ENCODE measurements around the gene ACVR1. TPM values are rescaled to one million over a fixed set of nuclear protein-coding genes. Genes with fewer than 3 reads are reported as not detected.

ACVR1 gene
- total RNA-seq, 1 experiment from 2014 or later, result 27.6 TPM

- CTCF ChIA-PET, result no interaction called here
- ATAC-seq, result no peak
- Histone ChIP-seq H3K4me3 (ENCODE audit: low read depth in 2 of 2, low read length in 2 of 2) (no peak overlapping the region), H3K36me3 (ENCODE audit: control insufficient read depth, insufficient read depth, low read length) (no peaks in the 10 kb centered on the region), H3K9me3 (ENCODE audit: control insufficient read depth, insufficient read depth, low read depth, low read length) (no peaks in the 10 kb centered on the region), H3K4me1 (ENCODE audit: control insufficient read depth, insufficient read depth, low read length) (peaks cover 38% of the 10 kb centered on the region), H3K27me3 (ENCODE audit: control insufficient read depth, insufficient read depth, low read length) (no peaks in the 10 kb centered on the region), H3K27ac (ENCODE audit: low read length) (no peak overlapping the region)
- TF ChIP-seq POLR2AphosphoS5 (IDR thresholded peaks at IDR 0.05; ENCODE audit: low read depth, low read length) (no peak), SIN3A (IDR thresholded peaks at IDR 0.05; ENCODE audit: borderline replicate concordance, insufficient read depth, low read depth, low read length) (no peak), REST (IDR thresholded peaks at IDR 0.05; ENCODE audit: insufficient read depth in 1 of 2, low read depth in 2 of 2, low read length in 1 of 2) (no peak), TCF7L2 (IDR thresholded peaks at IDR 0.05; ENCODE audit: low read depth, low read length) (no peak)
- TF ChIP-seq, protein P1, sequence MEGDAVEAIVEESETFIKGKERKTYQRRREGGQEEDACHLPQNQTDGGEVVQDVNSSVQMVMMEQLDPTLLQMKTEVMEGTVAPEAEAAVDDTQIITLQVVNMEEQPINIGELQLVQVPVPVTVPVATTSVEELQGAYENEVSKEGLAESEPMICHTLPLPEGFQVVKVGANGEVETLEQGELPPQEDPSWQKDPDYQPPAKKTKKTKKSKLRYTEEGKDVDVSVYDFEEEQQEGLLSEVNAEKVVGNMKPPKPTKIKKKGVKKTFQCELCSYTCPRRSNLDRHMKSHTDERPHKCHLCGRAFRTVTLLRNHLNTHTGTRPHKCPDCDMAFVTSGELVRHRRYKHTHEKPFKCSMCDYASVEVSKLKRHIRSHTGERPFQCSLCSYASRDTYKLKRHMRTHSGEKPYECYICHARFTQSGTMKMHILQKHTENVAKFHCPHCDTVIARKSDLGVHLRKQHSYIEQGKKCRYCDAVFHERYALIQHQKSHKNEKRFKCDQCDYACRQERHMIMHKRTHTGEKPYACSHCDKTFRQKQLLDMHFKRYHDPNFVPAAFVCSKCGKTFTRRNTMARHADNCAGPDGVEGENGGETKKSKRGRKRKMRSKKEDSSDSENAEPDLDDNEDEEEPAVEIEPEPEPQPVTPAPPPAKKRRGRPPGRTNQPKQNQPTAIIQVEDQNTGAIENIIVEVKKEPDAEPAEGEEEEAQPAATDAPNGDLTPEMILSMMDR (IDR thresholded peaks at IDR 0.05), result no peak
- POLR2A ChIA-PET, result no interaction called here
- no peak for DNase-seq (ENCODE audit: low read depth, low spot score)
- intact Hi-C loops (cut with micrococcal nuclease; ENCODE audit: unreplicated experiment), result no loop called here
- no TSS peak for BruUV-seq (replicated peaks)
- in situ Hi-C loops (cut with HindIII; ENCODE audit: low pct_unique_long_range_greater_than_20kb, low sequenced_read_pairs), result no loop called here
These were observed 33.8 kb downstream of the ACVR1 start for GRCh38 chr2:157842106-157842879.

GRCh38 chr2:157841485-157841884 lies 34.6 kb downstream of the ACVR1 start:
- TF ChIP-seq, protein P1 (IDR thresholded peaks at IDR 0.05), result no peak
- TF ChIP-seq POLR2AphosphoS5 (IDR thresholded peaks at IDR 0.05; ENCODE audit: low read depth, low read length) (no peak), SIN3A (IDR thresholded peaks at IDR 0.05; ENCODE audit: borderline replicate concordance, insufficient read depth, low read depth, low read length) (no peak), TCF7L2 (IDR thresholded peaks at IDR 0.05; ENCODE audit: low read depth, low read length) (no peak)
- no peak overlapping the region; the same call in 1 of the 2 replicates for H3K27ac ChIP-seq (ENCODE audit: low read length)
- intact Hi-C loops (cut with micrococcal nuclease; ENCODE audit: unreplicated experiment), result no loop called here
- DNase-seq (ENCODE audit: low read depth, low spot score), result no peak
- H3K36me3 ChIP-seq (ENCODE audit: control insufficient read depth, insufficient read depth, low read length), result no peaks in the 10 kb centered on the region
- peaks cover 41% of the 10 kb centered on the region for H3K4me1 ChIP-seq (ENCODE audit: control insufficient read depth, insufficient read depth, low read length)
- ATAC-seq, result no peak
- ChIA-PET POLR2A (no interaction called here), CTCF (no interaction called here)
- no peaks in the 10 kb centered on the region for H3K9me3 ChIP-seq (ENCODE audit: control insufficient read depth, insufficient read depth, low read depth, low read length)
- no peaks in the 10 kb centered on the region for H3K27me3 ChIP-seq (ENCODE audit: control insufficient read depth, insufficient read depth, low read length)
- in situ Hi-C loops (cut with HindIII; ENCODE audit: low pct_unique_long_range_greater_than_20kb, low sequenced_read_pairs), result no loop called here
- no TSS peak for BruUV-seq (replicated peaks)
- no peak overlapping the region for H3K4me3 ChIP-seq (ENCODE audit: low read depth in 2 of 2, low read length in 2 of 2)

Data from Panc1 (cell line).